HUDEP-2 (cell line): ENCODE results near the gene TMEM181.
"Not testable (repeated sequence)": the region's sequence is repeated elsewhere in the genome, so short reads cannot be mapped to it uniquely, and the experiment has no call there.

Experiments used
- DNase-seq, 76 experiments: peaks; one replicate each; lab custom pipeline; 2025; ENCODE audit not compliant: unreplicated experiment in 76 of 76; lab: John Stamatoyannopoulos, UW

The TMEM181 gene

GRCh38 chr6:158536891-158537798 lies 22.7 kb upstream of the TMEM181 start:
- DNase-seq: peak in 5 of 76 experiments; percentile 7 to 53 (median 23)

GRCh38 chr6:158538741-158539140 lies 21.1 kb upstream of the TMEM181 start:
- no peak for DNase-seq

GRCh38 chr6:158539413-158539812 lies 20.5 kb upstream of the TMEM181 start:
- no peak for DNase-seq

GRCh38 chr6:158539881-158540280 lies 20.0 kb upstream of the TMEM181 start:
- no peak for DNase-seq

- DNase-seq: peak in 3 of 76 experiments; percentile 21 to 37 (median 25)
Measured at GRCh38 chr6:158543606-158544185, 16.2 kb upstream of the TMEM181 start.

GRCh38 chr6:158544428-158544827 lies 15.5 kb upstream of the TMEM181 start:
- DNase-seq: no peak

- DNase-seq: no peak
Measured at GRCh38 chr6:158545043-158545966, 14.6 kb upstream of the TMEM181 start.

GRCh38 chr6:158548418-158549161 lies 11.3 kb upstream of the TMEM181 start:
- DNase-seq: no peak

- DNase-seq: peak in 25 of 76 experiments; percentile 12 to 72 (median 49)
Measured at GRCh38 chr6:158552055-158552795, 7.7 kb upstream of the TMEM181 start.

GRCh38 chr6:158552796-158553138 lies 7.1 kb upstream of the TMEM181 start:
- DNase-seq: no peak

- DNase-seq: no peak
Measured at GRCh38 chr6:158554611-158555361, 5.1 kb upstream of the TMEM181 start.

- no peak for DNase-seq
Measured at GRCh38 chr6:158556113-158556512, 3.8 kb upstream of the TMEM181 start.

- DNase-seq: not testable (repeated sequence)
Measured at GRCh38 chr6:158557110-158557509, 2.8 kb upstream of the TMEM181 start.

GRCh38 chr6:158557927-158558326 lies 2.0 kb upstream of the TMEM181 start:
- DNase-seq: no peak

GRCh38 chr6:158558415-158559306 lies 1.2 kb upstream of the TMEM181 start:
- DNase-seq: no peak

- no peak for DNase-seq
Measured at GRCh38 chr6:158559338-158559894, 475 bp upstream of the TMEM181 start.

- DNase-seq: peak in 18 of 76 experiments; percentile 19 to 60 (median 31)
Measured at GRCh38 chr6:158560836-158561320, 987 bp downstream of the TMEM181 start.
